Fibroblast of villous mesenchyme (primary cell): ENCODE results near the gene HPD. TPM values are rescaled to one million over a fixed set of nuclear protein-coding genes. Genes with fewer than 3 reads are reported as not detected.

ENCODE experiments used
- DNase-seq: peaks from one replicate; pipeline ENCODE4 v3.0.0-alpha.2; 2010; ENCODE audit warnings: low read depth
- H3K4me3 ChIP-seq: 2 replicates; pipeline ENCODE4 v1.5.1; 2011; ENCODE audit warnings: low read depth, mild to moderate bottlenecking, low read length
- total RNA-seq: library from RNA; depleted of rRNA; stranded (reverse); fragments of >200 nt; gene quantifications from 2 replicates; pipeline ENCODE4 v1.2.3, GENCODE V29; 2012
- TF ChIP-seq, protein P1 (sequence below): IDR thresholded peaks from 2 replicates; pipeline ENCODE4 v1.5.1; 2012; ENCODE audit warnings: low read depth, mild to moderate bottlenecking, low read length; ENCODE audit not compliant: insufficient read depth

The HPD gene
- total RNA-seq, 1 donor = not detected

DNA sequence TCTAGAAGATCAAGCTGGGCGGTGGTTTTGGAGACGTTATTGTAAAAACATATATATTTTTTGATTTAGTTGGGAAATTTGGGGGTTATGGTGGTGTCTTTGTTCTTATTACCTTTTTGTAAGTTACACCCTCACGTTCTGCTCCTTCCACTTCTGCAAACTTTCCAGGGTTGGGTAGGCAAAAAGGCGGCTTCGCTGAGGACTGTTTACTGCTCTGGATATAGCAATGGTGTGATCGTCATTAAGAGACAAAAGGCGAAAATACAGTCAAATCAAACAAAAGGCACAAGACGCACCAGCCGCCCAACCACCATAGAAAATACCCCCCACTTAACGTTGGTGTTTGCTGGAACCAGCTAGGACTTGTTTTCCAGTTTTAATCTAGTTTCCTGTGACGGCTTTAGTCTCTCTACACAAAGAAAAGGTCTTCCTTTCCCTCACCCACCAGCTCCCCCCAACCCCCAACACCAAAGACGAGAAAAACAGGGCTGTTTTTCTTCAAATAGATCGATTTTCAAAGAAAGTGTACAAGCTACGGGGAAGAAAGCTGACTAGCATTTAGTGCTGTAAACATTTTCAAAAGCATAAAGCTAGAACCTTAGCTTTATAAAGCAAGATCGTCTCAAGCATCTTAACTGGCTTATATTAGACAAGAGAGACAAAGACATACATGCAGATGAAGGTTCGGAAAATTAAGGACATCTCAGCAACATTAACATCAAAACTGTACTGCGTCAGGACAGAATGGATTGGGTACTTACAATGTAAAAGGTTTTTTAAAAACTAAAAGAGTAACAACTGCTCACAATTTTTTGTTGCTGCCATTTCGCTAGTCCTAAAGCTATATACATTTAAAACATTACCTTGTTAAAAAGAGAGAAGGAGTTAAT, 56.8 kb downstream of the HPD start:
- DNase-seq = peak; percentile 46
- TF ChIP-seq, protein P1, sequence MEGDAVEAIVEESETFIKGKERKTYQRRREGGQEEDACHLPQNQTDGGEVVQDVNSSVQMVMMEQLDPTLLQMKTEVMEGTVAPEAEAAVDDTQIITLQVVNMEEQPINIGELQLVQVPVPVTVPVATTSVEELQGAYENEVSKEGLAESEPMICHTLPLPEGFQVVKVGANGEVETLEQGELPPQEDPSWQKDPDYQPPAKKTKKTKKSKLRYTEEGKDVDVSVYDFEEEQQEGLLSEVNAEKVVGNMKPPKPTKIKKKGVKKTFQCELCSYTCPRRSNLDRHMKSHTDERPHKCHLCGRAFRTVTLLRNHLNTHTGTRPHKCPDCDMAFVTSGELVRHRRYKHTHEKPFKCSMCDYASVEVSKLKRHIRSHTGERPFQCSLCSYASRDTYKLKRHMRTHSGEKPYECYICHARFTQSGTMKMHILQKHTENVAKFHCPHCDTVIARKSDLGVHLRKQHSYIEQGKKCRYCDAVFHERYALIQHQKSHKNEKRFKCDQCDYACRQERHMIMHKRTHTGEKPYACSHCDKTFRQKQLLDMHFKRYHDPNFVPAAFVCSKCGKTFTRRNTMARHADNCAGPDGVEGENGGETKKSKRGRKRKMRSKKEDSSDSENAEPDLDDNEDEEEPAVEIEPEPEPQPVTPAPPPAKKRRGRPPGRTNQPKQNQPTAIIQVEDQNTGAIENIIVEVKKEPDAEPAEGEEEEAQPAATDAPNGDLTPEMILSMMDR = no peak

DNA sequence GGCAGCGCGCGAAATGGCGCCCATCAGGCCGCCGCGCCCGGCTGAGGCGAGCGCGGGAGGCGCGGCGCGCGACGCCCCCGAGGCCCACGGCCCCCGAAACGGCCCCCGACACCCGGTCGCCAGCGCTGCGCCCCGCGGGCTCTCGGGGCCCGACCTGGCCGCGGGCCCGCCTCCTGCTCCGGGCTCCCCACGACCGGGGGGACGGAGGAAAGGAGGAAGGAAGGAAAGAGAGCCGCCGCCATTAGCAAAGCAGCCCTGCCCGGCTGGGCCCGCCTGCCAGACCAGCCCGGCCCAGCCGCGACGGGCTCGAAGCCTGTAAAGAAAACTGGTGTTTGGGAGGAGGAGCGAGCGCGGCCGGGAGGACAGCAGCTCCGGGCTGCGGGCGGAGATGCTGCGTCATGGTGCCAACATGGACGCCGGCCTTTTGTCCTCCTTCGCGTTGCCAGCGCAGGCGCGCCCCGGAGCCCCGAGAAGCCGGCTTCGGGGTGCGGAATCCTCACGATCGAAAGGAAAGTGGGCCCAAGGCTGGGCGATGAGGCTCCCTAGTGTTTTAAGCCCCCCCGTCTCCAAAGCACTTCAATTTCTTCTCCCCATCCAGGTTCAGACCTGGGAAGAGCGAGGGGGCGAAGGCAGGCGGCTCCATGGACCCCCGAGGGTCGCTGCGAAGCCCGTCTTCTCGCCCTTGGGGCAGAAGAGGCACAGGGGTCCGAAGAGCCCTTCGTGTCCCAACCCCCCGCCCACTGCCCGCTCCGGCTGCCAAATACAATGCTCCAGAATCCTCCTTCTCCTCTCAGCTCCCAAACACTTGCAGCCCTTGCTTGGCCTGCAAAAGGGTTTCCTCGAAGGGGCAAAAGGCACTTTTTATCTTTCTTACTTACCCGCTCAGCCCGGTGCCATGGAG, 57.7 kb downstream of the HPD start:
- peak; percentile 86 for DNase-seq
- peak overlapping the region; percentile 82 for H3K4me3 ChIP-seq
- TF ChIP-seq, protein P1 = no peak

More for the DNA sequence above, 56.8 kb downstream of the HPD start:
- peak overlapping the region; percentile 82 for H3K4me3 ChIP-seq

DNA sequence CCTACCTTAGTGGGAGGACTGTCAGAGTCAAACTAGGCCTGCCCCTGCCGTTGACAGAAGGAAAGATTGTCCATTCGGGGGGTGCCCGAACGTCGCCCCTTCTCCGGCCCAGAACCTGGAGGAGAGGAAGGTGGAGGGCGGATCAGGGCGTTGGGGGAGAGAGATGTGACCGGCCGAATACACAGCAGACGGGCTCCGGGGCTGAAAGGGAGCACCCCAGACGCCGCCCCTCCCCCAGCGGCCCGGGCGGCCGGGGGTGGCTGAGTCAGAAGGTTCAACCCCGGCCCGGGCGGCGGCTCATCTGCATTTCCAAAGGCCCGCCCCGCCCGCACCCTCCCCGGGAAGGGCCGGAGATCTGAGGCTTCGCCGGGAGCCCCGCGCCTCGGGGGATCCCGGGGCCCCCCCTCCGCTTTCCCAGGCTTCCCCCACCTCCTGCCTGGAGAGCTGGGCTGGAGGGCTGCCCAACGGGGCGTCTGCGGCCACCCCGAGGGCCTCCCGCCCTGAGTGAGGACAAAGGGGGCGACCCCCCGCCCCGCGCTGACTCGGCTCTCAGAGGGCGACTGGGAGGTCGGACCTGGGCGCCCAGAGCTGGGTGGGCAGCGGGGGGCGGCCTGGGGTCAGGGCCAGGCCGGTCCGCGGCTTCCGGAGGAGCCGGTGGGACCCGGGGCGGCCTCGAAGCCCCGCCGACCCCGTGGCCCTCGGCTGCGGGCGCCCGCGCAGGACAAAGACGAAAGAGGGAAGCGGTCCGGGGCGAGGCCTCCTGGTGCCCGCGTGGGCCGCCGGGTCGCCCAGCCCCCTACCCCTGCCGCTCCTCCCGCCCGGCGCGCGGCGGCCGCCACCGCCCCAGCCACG, 58.6 kb downstream of the HPD start:
- peak; percentile 93 for DNase-seq
- H3K4me3 ChIP-seq = peak overlapping the region; percentile 82
- TF ChIP-seq, protein P1 = peak; percentile 1

DNA sequence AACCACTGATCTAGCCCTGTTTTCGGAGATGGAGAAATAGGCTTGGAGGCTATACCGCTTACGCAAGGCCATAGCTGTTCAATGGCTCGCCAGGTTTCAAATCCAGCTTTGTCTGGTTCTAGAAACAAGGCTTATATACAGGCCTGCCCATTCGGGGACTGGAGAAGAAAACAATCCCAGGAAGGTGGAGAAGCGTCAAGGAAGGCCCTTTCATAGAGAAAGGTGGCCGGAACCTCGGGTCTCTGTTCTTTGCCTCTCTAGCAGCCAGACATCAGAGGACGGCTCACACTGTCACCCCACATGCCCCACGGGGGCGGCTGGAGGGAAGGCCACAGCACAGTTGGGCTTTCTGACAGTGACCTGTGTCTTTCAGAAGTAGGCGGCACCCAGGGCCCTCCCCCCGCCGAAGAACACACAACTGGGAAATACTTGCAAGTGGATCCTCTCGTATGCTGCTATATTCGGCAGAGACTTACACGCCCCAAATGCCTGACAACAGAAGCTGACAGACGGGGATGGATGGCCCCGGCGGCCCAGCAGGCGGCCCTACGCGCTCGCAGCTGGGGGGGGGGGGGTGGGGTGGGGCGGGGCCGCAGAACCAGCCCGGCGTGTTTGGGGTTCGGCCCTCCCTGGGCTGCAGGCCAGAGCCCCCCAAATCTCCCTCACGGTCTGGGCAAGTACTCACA, 59.4 kb downstream of the HPD start:
- peak; percentile 84 for DNase-seq
- H3K4me3 ChIP-seq = peak overlapping the region; percentile 82
- TF ChIP-seq, protein P1 = peak; percentile 6

DNA sequence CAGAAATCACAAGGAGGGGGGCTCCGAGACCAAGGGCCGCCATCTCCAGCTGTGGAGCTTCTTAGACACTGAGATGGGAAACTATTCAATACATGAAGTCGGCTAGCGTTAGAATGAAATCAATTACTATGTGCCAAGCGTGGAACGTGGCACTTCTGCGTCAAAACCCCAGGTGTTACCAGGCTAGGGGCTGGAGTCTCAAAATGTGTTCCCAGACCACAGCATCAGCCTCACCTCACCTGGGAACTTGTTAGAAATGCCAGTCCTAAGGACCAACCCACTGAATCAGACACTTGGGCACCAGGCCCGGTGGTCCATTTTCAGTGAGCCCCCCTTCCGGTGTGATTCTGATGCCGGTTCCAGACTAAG, 59.9 kb downstream of the HPD start:
- TF ChIP-seq, protein P1 = no peak
- DNase-seq = no peak
- peak overlapping the region; percentile 82 for H3K4me3 ChIP-seq
